ENCODE data around the gene TTC28. TPM values are rescaled to one million over a fixed set of nuclear protein-coding genes. Genes with fewer than 3 reads are reported as not detected.

The TTC28 gene
- total RNA-seq, 1 donor from 2014 or later: 46.2 TPM

DNA sequence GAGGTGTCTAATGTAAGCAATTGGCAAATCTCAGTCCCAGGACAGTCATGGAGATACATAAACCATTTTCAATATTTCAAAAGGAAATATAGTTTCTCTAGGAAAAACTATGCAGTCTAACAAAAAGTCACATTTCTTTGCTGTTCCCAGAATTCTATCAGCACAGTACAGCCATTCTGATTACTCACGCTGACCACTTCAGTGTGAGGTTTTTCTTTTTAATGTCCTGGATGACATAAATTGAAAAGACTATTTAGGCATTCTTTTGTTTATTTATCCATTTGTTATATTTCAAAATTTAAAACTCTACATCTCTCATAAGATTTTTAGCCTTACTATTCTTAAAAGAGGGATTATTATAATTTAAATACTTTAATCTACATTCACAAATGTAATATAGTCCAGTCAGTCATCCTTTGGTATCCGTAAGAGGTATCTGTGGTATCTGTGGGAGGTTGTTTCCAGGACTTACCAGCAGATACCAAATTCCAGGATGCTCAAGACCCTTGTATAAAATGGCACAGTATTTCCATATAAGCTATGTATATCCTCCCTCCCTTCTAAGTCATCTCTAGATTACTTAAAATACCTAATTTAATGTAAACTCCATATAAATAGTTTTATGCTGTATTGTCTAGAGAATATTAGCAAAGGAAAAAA is 429.5 kb downstream of the TTC28 start:
- Mint-ChIP-seq H3K4me1 (peaks cover 43% of the 10 kb centered on the region), H3K27me3 (ENCODE audit: insufficient read depth, low read depth) (no peaks in the 10 kb centered on the region), H3K9me3 (no peaks in the 10 kb centered on the region), H3K36me3 (peaks cover 4% of the 10 kb centered on the region), H3K4me3 (no peak overlapping the region), H3K27ac (no peak overlapping the region)
- peaks cover 17% of the 10 kb centered on the region for H3K4me1 ChIP-seq
- H3K36me3 ChIP-seq: no peaks in the 10 kb centered on the region
- no peak overlapping the region for H3K27ac ChIP-seq
- no peak for TF ChIP-seq EZH2 (IDR thresholded peaks at IDR 0.05)
- no peak for TF ChIP-seq CTCF (IDR thresholded peaks at IDR 0.05)
- no peak for TF ChIP-seq EZH2phosphoT487 (IDR thresholded peaks at IDR 0.05)
- DNase-seq (ENCODE audit: low spot score): no peak
- H3K4me3 ChIP-seq: no peak overlapping the region
- peaks cover 74% of the 10 kb centered on the region for H3K27me3 ChIP-seq
- H3F3A ChIP-seq (ENCODE audit: low read depth): no peaks in the 10 kb centered on the region
- H3K9me3 ChIP-seq (ENCODE audit: low read depth): no peaks in the 10 kb centered on the region
- no peak overlapping the region for H2AFZ ChIP-seq (replicated peaks)
- H3K79me2 ChIP-seq (ENCODE audit: low read depth): no peaks in the 10 kb centered on the region
- no peak overlapping the region for H3K9ac ChIP-seq
- H3K4me2 ChIP-seq: no peak overlapping the region
- H4K20me1 ChIP-seq (ENCODE audit: low read depth): peaks cover 60% of the 10 kb centered on the region

- no peaks in the 10 kb centered on the region for H3F3A ChIP-seq (ENCODE audit: low read depth)
- no peak overlapping the region for H3K27ac Mint-ChIP-seq
- H3K4me3 ChIP-seq: no peak overlapping the region
- no peaks in the 10 kb centered on the region for H3K27me3 Mint-ChIP-seq (ENCODE audit: insufficient read depth, low read depth)
- no peak overlapping the region for H3K4me2 ChIP-seq
- no peak overlapping the region for H2AFZ ChIP-seq (replicated peaks)
- H3K27ac ChIP-seq: no peak overlapping the region
- no peaks in the 10 kb centered on the region for H3K36me3 Mint-ChIP-seq
- peaks cover 81% of the 10 kb centered on the region for H3K27me3 ChIP-seq
- peaks cover 3% of the 10 kb centered on the region for H3K79me2 ChIP-seq (ENCODE audit: low read depth)
- H3K9ac ChIP-seq: no peak overlapping the region
- H4K20me1 ChIP-seq (ENCODE audit: low read depth): peaks cover 68% of the 10 kb centered on the region
- H3K4me1 ChIP-seq: peaks cover 18% of the 10 kb centered on the region
- TF ChIP-seq EZH2phosphoT487 (IDR thresholded peaks at IDR 0.05) (no peak), EZH2 (IDR thresholded peaks at IDR 0.05) (no peak), CTCF (IDR thresholded peaks at IDR 0.05) (no peak)
- no peaks in the 10 kb centered on the region for H3K9me3 Mint-ChIP-seq
- no peak for DNase-seq (ENCODE audit: low spot score)
- H3K4me3 Mint-ChIP-seq: no peak overlapping the region
- peaks cover 49% of the 10 kb centered on the region for H3K4me1 Mint-ChIP-seq
- H3K9me3 ChIP-seq (ENCODE audit: low read depth): no peaks in the 10 kb centered on the region
- H3K36me3 ChIP-seq: no peaks in the 10 kb centered on the region
Measured at GRCh38 chr22:28249402-28249801, 430.2 kb downstream of the TTC28 start.

DNA sequence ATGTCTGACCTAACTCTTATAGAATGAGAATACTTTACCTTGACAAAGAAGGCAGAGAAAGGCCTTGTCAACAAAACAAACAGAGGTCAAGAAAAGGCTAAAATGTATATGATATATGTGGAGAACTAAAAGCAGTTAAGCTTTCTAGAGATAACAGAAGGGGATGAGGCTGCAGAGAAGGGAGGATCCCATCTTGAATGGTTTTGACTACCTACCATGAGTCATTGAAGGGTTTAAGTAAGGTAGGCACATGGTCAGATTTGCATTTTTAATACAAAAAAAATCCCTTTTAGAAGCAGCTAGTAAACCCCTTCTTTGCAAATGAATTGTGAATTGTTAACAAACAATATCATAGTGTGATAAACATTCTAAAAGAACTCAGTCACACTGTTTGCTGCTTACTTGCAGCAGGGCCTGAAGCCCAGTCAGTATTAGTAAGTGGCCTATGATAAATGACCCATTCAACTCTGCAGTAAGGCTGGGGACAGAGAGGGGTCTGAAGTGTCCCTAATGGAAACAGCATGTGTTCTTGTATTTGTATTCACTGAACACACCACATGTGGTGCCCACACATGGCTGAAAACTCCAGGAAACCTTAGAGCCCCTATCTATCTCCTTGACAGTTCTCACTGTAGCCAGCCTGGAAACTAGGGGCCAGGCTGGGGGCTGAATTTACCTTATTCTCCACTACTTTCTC is 431.8 kb downstream of the TTC28 start:
- Mint-ChIP-seq H3K4me1 (peaks cover 58% of the 10 kb centered on the region), H3K36me3 (no peaks in the 10 kb centered on the region), H3K27ac (no peak overlapping the region), H3K9me3 (no peaks in the 10 kb centered on the region), H3K27me3 (ENCODE audit: insufficient read depth, low read depth) (no peaks in the 10 kb centered on the region), H3K4me3 (no peak overlapping the region)
- peaks cover 76% of the 10 kb centered on the region for H4K20me1 ChIP-seq (ENCODE audit: low read depth)
- peaks cover 3% of the 10 kb centered on the region for H3K79me2 ChIP-seq (ENCODE audit: low read depth)
- no peak for TF ChIP-seq EZH2 (IDR thresholded peaks at IDR 0.05)
- TF ChIP-seq EZH2phosphoT487 (IDR thresholded peaks at IDR 0.05): no peak
- TF ChIP-seq CTCF (IDR thresholded peaks at IDR 0.05): no peak
- H3K9ac ChIP-seq: no peak overlapping the region
- peaks cover 81% of the 10 kb centered on the region for H3K27me3 ChIP-seq
- no peak overlapping the region for H2AFZ ChIP-seq (replicated peaks)
- no peaks in the 10 kb centered on the region for H3F3A ChIP-seq (ENCODE audit: low read depth)
- H3K27ac ChIP-seq: no peak overlapping the region
- H3K4me2 ChIP-seq: peak overlapping the region; percentile 5
- DNase-seq (ENCODE audit: low spot score): peak; percentile 33
- no peak overlapping the region for H3K4me3 ChIP-seq
- H3K36me3 ChIP-seq: no peaks in the 10 kb centered on the region
- H3K9me3 ChIP-seq (ENCODE audit: low read depth): no peaks in the 10 kb centered on the region
- H3K4me1 ChIP-seq: peaks cover 31% of the 10 kb centered on the region
